HepG2 (cell line): Measurements from ENCODE around the gene U2SURP. TPM values are rescaled to one million over a fixed set of nuclear protein-coding genes. Genes with fewer than 3 reads are reported as not detected.

ENCODE experiments used
- AHDC1 ChIP-seq: sonication (generic); formaldehyde crosslinking; IDR thresholded peaks from 2 replicates; pipeline ENCODE4 v1.5.1; 2020; ENCODE audit warnings: mild to moderate bottlenecking, missing genetic modification reagents, borderline replicate concordance
- DZIP1 ChIP-seq: sonication (generic); formaldehyde crosslinking; IDR thresholded peaks from 2 replicates; pipeline ENCODE4 v1.5.0; 2020; ENCODE audit warnings: mild to moderate bottlenecking, missing genetic modification reagents
- HDAC2 ChIP-seq: sonication (generic); formaldehyde crosslinking; IDR thresholded peaks from 2 replicates; pipeline ENCODE4 v1.4.0; 2020; ENCODE audit warnings: missing genetic modification reagents
- IKZF4 ChIP-seq: sonication (generic); formaldehyde crosslinking; IDR thresholded peaks from 2 replicates; pipeline ENCODE4 v1.5.1; 2020; ENCODE audit warnings: borderline replicate concordance, mild to moderate bottlenecking, low read depth, missing genetic modification reagents; ENCODE audit errors: not compliant biosample characterization
- MZF1 ChIP-seq: sonication (generic); formaldehyde crosslinking; IDR thresholded peaks from 2 replicates; pipeline ENCODE4 v1.8.1; 2023; ENCODE audit warnings: mild to moderate bottlenecking, missing genetic modification reagents, borderline replicate concordance
- PHF21A ChIP-seq: sonication (generic); formaldehyde crosslinking; IDR thresholded peaks from 2 replicates; pipeline ENCODE4 v1.5.0; 2020; ENCODE audit warnings: mild to moderate bottlenecking, missing genetic modification reagents
- REL ChIP-seq: sonication (generic); formaldehyde crosslinking; conservative IDR thresholded peaks from 2 replicates; pipeline ENCODE4 v1.8.0; 2022; ENCODE audit warnings: mild to moderate bottlenecking, missing genetic modification reagents, moderate library complexity
- SIX1 ChIP-seq: sonication (generic); formaldehyde crosslinking; IDR thresholded peaks from 2 replicates; pipeline ENCODE4 v1.4.0; 2020; ENCODE audit warnings: missing genetic modification reagents, borderline replicate concordance
- TFDP1 ChIP-seq: IDR thresholded peaks from 2 replicates; pipeline ENCODE4 v1.6.1; 2016; ENCODE audit warnings: missing compliant biosample characterization, missing genetic modification reagents, borderline replicate concordance
- ZFAT ChIP-seq: sonication (generic); formaldehyde crosslinking; conservative IDR thresholded peaks from 2 replicates; pipeline ENCODE4 v1.8.1; 2023; ENCODE audit warnings: missing genetic modification reagents, inconsistent platforms
- ZFX ChIP-seq: sonication (generic); formaldehyde crosslinking; IDR thresholded peaks from 2 replicates; pipeline ENCODE4 v1.4.0; 2020; ENCODE audit warnings: mild to moderate bottlenecking, low read depth, missing genetic modification reagents, moderate library complexity
- ZNF138 ChIP-seq: sonication (generic); formaldehyde crosslinking; IDR thresholded peaks from 2 replicates; pipeline ENCODE4 v1.5.0; 2020; ENCODE audit warnings: mild to moderate bottlenecking, low read depth, missing genetic modification reagents
- ZNF703 ChIP-seq: sonication (generic); formaldehyde crosslinking; IDR thresholded peaks from 2 replicates; pipeline ENCODE4 v1.5.1; 2020; ENCODE audit warnings: missing genetic modification reagents, mild to moderate bottlenecking, moderate library complexity, borderline replicate concordance
- ZNF713 ChIP-seq: sonication (generic); formaldehyde crosslinking; IDR thresholded peaks from 2 replicates; pipeline ENCODE4 v1.4.0; 2020; ENCODE audit warnings: mild to moderate bottlenecking, missing genetic modification reagents
- ZNF737 ChIP-seq: sonication (generic); formaldehyde crosslinking; IDR thresholded peaks from 2 replicates; pipeline ENCODE4 v1.5.0; 2020; ENCODE audit warnings: missing genetic modification reagents, mild to moderate bottlenecking, borderline replicate concordance
- ZNF788 ChIP-seq: sonication (generic); formaldehyde crosslinking; IDR thresholded peaks from 2 replicates; pipeline ENCODE4 v1.5.0; 2020; ENCODE audit warnings: mild to moderate bottlenecking, missing genetic modification reagents, borderline replicate concordance
- polyA plus RNA-seq, 8 experiments: library from polyadenylated mRNA; depleted of rRNA in 3 of 8; stranded (reverse) in 7 of 8; unstranded in 1 of 8; fragments of >200 nt; fragmentation: Illumina TruSeq in 4 of 8; extraction: Trizol in 4 of 8; gene quantifications; 2 replicates each; pipeline versions ENCODE4 v1.2.1 to v1.2.3, GENCODE V29; 2011 to 2016; ENCODE audit warnings: low read depth in 4 of 8, missing spikeins in 1 of 8, mixed read lengths in 1 of 8; ENCODE audit not compliant: insufficient read depth in 1 of 8
- total RNA-seq, 5 experiments: library from RNA; depleted of rRNA; stranded (reverse); fragments of >200 nt; fragmentation: Illumina TruSeq; extraction: Trizol; gene quantifications; 2 replicates each; pipeline ENCODE4 v1.2.3, GENCODE V29; 2016; ENCODE audit warnings: low read depth in 1 of 5
- TF ChIP-seq, protein P1 (sequence below): sonication (generic); formaldehyde crosslinking; IDR thresholded peaks from 2 replicates; pipeline ENCODE4 v1.8.1; 2022; ENCODE audit warnings: mild to moderate bottlenecking, missing genetic modification reagents

The U2SURP gene
- total and polyA plus RNA-seq, 2 of the 13 experiments (the other 11 are each of a cell fraction or from before 2014, with no cell fraction given): 55.9 to 173 TPM

GRCh38 chr3:142962520-142963233, 38.7 kb upstream of the U2SURP start (continued):
- TF ChIP-seq ZNF737 (CRISPR knock-in tag) (peak; percentile 95), PHF21A (CRISPR knock-in tag) (no peak), ZNF703 (CRISPR knock-in tag) (no peak), ZNF788 (CRISPR knock-in tag) (peak; percentile 64; the same call in 1 of the 2 replicates), DZIP1 (CRISPR knock-in tag) (peak; percentile 91), ZNF138 (peak; percentile 89; the same call in 1 of the 2 replicates), HDAC2 (no peak), ZFX (CRISPR knock-in tag) (peak; percentile 92), MZF1 (peak; percentile 88; the same call in 1 of the 2 replicates), SIX1 (CRISPR knock-in tag) (no peak), REL (CRISPR knock-in tag) (0 out of 2 replicates have a peak, but pooled peaks have one; percentile 60), AHDC1 (CRISPR knock-in tag) (0 out of 2 replicates have a peak, but pooled peaks have one; percentile 5), ZFAT (no peak), TFDP1 (CRISPR knock-in tag) (no peak), ZNF713 (CRISPR knock-in tag) (0 out of 2 replicates have a peak, but pooled peaks have one; percentile 69), IKZF4 (CRISPR knock-in tag) (peak; percentile 22)
- TF ChIP-seq, protein P1, sequence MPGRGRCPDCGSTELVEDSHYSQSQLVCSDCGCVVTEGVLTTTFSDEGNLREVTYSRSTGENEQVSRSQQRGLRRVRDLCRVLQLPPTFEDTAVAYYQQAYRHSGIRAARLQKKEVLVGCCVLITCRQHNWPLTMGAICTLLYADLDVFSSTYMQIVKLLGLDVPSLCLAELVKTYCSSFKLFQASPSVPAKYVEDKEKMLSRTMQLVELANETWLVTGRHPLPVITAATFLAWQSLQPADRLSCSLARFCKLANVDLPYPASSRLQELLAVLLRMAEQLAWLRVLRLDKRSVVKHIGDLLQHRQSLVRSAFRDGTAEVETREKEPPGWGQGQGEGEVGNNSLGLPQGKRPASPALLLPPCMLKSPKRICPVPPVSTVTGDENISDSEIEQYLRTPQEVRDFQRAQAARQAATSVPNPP: peak; percentile 28; the same call in 1 of the 2 replicates
